HepG2 (cell line): Measurements from ENCODE around the gene OPA3. TPM values are rescaled to one million over a fixed set of nuclear protein-coding genes. Genes with fewer than 3 reads are reported as not detected.

Source experiments
- ATAC-seq: fragments of 200-7000 bp; cut with Tn5 transposase; 3 replicates; pipeline ENCODE4 v1.9.1; 2020; ENCODE audit warnings: mild to moderate bottlenecking, moderate library complexity
- BruUV-seq: library from RNA; stranded (reverse); fragments of 400-500 nt; replicated peaks from 2 replicates; lab custom pipeline; 2021; lab: Mats Ljungman, UMichigan
- CTCF ChIA-PET: fragments of 300-600 bp; formaldehyde crosslinking; extraction: SDS; loops from one replicate; lab custom pipeline; 2021; ENCODE audit warnings: low total read pairs, inconsistent platforms, low intra/inter-chr PET ratio; lab: Yijun Ruan, JAX
- POLR2A ChIA-PET: fragments of 350-600 bp; sonication (Branson Sonifier 250); formaldehyde crosslinking; loops from one replicate; lab custom pipeline; 2020; ENCODE audit warnings: antibody characterized with exemption, inconsistent platforms; lab: Yijun Ruan, JAX
- DNase-seq: peaks from one replicate; pipeline ENCODE4 v3.0.0-alpha.2; 2015; ENCODE audit warnings: low spot score
- FAIRE-seq: peaks from 3 replicates; lab custom pipeline; 2011; peaks lifted over from hg19 to GRCh38; lab: Jason Lieb, UNC
- H2AFZ ChIP-seq: one replicate; pipeline ENCODE4 v1.6.1; 2011; ENCODE audit warnings: low read length, inconsistent platforms
- H3K27ac ChIP-seq: fragments of 300-600 bp; 3 replicates; pipeline ENCODE4 v1.8.0; 2011; ENCODE audit warnings: mixed run types, mild to moderate bottlenecking, mixed read lengths, low read length, inconsistent platforms; ENCODE audit not compliant: insufficient read depth; ENCODE audit errors: extremely low read length
- H3K27me3 ChIP-seq, 2 experiments: fragments of 200-600 bp in 1 of 2; 2 replicates in 1 of 2; 3 replicates in 1 of 2; pipeline versions ENCODE4 v1.6.0 to v1.8.0; 2011; ENCODE audit warnings: low read length in 2 of 2, mild to moderate bottlenecking in 2 of 2, moderate library complexity in 2 of 2, inconsistent platforms in 1 of 2; ENCODE audit not compliant: insufficient read depth in 2 of 2, control insufficient read depth in 1 of 2
- H3K36me3 ChIP-seq, 2 experiments: fragments of 200-600 bp in 1 of 2; replicated peaks in 1 of 2; 2 replicates in 1 of 2; 3 replicates in 1 of 2; pipeline versions ENCODE4 v1.5.1 to v1.8.0; 2011; ENCODE audit warnings: low read length in 2 of 2, inconsistent platforms in 1 of 2; ENCODE audit not compliant: insufficient read depth in 2 of 2, control insufficient read depth in 1 of 2
- H3K4me1 ChIP-seq: 2 replicates; pipeline ENCODE4 v1.5.1; 2012; ENCODE audit warnings: low read length, inconsistent platforms; ENCODE audit not compliant: insufficient read depth
- H3K4me2 ChIP-seq: 2 replicates; pipeline ENCODE4 v1.6.0; 2011; ENCODE audit warnings: low read depth, low read length, inconsistent platforms
- H3K4me3 ChIP-seq, 3 experiments: fragments of 200-600 bp in 1 of 3; sonication (generic), shearing (Covaris generic) in 1 of 3; replicated peaks in 1 of 3; 2 replicates each; pipeline ENCODE4 v1.5.1; 2011 to 2016; ENCODE audit warnings: low read length in 3 of 3, inconsistent platforms in 2 of 3, low read depth in 2 of 3, mild to moderate bottlenecking in 2 of 3, control low read depth in 1 of 3, mixed read lengths in 1 of 3; ENCODE audit not compliant: insufficient read depth in 1 of 3
- H3K79me2 ChIP-seq: one replicate; pipeline ENCODE4 v1.6.1; 2011; ENCODE audit warnings: low read length, inconsistent platforms; ENCODE audit not compliant: insufficient read depth
- H3K9ac ChIP-seq: 2 replicates; pipeline ENCODE4 v1.6.0; 2011; ENCODE audit warnings: mild to moderate bottlenecking, low read depth, low read length, inconsistent platforms; ENCODE audit not compliant: insufficient read depth
- H3K9me3 ChIP-seq: 2 replicates; pipeline ENCODE4 v1.5.1; 2012; ENCODE audit warnings: mild to moderate bottlenecking, low read length
- H4K20me1 ChIP-seq: 2 replicates; pipeline ENCODE4 v1.6.0; 2011; ENCODE audit warnings: inconsistent platforms, mild to moderate bottlenecking, low read length, moderate library complexity; ENCODE audit not compliant: insufficient read depth
- ARNT2 ChIP-seq: sonication (generic); formaldehyde crosslinking; IDR thresholded peaks from 2 replicates; pipeline ENCODE4 v1.8.0; 2022; ENCODE audit warnings: mild to moderate bottlenecking, low read depth, missing genetic modification reagents, moderate library complexity
- ATM ChIP-seq: fragments of 450-650 bp; IDR thresholded peaks from 2 replicates; pipeline ENCODE4 v1.7.1; 2017; ENCODE audit warnings: mild to moderate bottlenecking, borderline replicate concordance
- DMAP1 ChIP-seq: IDR thresholded peaks from 2 replicates; pipeline ENCODE4 v1.6.1; 2016
- ERF ChIP-seq: IDR thresholded peaks from 2 replicates; pipeline ENCODE4 v1.6.1; 2018; ENCODE audit warnings: missing biosample characterization, missing genetic modification reagents
- HDAC1 ChIP-seq: sonication (generic); formaldehyde crosslinking; IDR thresholded peaks from 2 replicates; pipeline ENCODE4 v1.5.1; 2020; ENCODE audit warnings: mild to moderate bottlenecking, missing genetic modification reagents
- HNRNPH1 ChIP-seq: fragments of 200-400 bp; formaldehyde crosslinking; optimal IDR thresholded peaks from 2 replicates; pipeline ENCODE3; 2017; ENCODE audit warnings: mild to moderate bottlenecking, low read depth, low read length
- HOXA5 ChIP-seq: sonication (generic); formaldehyde crosslinking; IDR thresholded peaks from 2 replicates; pipeline ENCODE4 v1.4.0; 2020; ENCODE audit warnings: missing genetic modification reagents
- JARID2 ChIP-seq: sonication (generic); formaldehyde crosslinking; IDR thresholded peaks from 2 replicates; pipeline ENCODE4 v1.8.1; 2023; ENCODE audit warnings: missing genetic modification reagents, inconsistent platforms; ENCODE audit not compliant: insufficient replicate concordance
- KDM1A ChIP-seq: IDR thresholded peaks from 2 replicates; pipeline ENCODE4 v1.6.1; 2016; ENCODE audit warnings: missing compliant biosample characterization
- PRMT3 ChIP-seq: sonication (generic); formaldehyde crosslinking; IDR thresholded peaks from 2 replicates; pipeline ENCODE4 v1.8.1; 2022; ENCODE audit warnings: low read depth, mild to moderate bottlenecking, moderate library complexity, missing genetic modification reagents, borderline replicate concordance
- WIZ ChIP-seq: sonication (generic); formaldehyde crosslinking; IDR thresholded peaks from 2 replicates; pipeline ENCODE4 v1.5.1; 2020; ENCODE audit warnings: mild to moderate bottlenecking, missing genetic modification reagents
- ZC3H13 ChIP-seq: sonication (generic); formaldehyde crosslinking; IDR thresholded peaks from 2 replicates; pipeline ENCODE4 v1.8.1; 2023; ENCODE audit warnings: mild to moderate bottlenecking, missing genetic modification reagents, moderate library complexity
- ZNF264 ChIP-seq: sonication (generic); formaldehyde crosslinking; IDR thresholded peaks from 2 replicates; pipeline ENCODE4 v1.4.0; 2020; ENCODE audit warnings: missing genetic modification reagents
- ZNF460 ChIP-seq: sonication (generic); formaldehyde crosslinking; IDR thresholded peaks from 2 replicates; pipeline ENCODE4 v1.5.1; 2020; ENCODE audit warnings: missing genetic modification reagents, mild to moderate bottlenecking, borderline replicate concordance
- ZNF687 ChIP-seq: sonication (generic); formaldehyde crosslinking; IDR thresholded peaks from 2 replicates; pipeline ENCODE4 v1.5.1; 2020; ENCODE audit warnings: mild to moderate bottlenecking, missing genetic modification reagents, moderate library complexity
- WGBS: methylation state at CpG from one replicate; pipeline ENCODE4 v1.1.6; 2017; ENCODE audit warnings: low lambda C conversion rate; 5-methylcytosine and 5-hydroxymethylcytosine counted together
- in situ Hi-C: cut with HindIII; loops from 2 replicates; pipeline ENCODE4 v1.10.0; 2017; ENCODE audit warnings: low pct_unique_long_range_greater_than_20kb; ENCODE audit not compliant: extremely low pct_ligation_motif_present
- intact Hi-C: fragments of 100-400 bp; cut with micrococcal nuclease; formaldehyde crosslinking; loops from one replicate; pipeline ENCODE4 v1.10.0; 2022; ENCODE audit not compliant: unreplicated experiment
- polyA plus RNA-seq, 8 experiments: library from polyadenylated mRNA; depleted of rRNA in 3 of 8; stranded (reverse) in 7 of 8; unstranded in 1 of 8; fragments of >200 nt; fragmentation: Illumina TruSeq in 4 of 8; extraction: Trizol in 4 of 8; gene quantifications; 2 replicates each; pipeline versions ENCODE4 v1.2.1 to v1.2.3, GENCODE V29; 2011 to 2016; ENCODE audit warnings: low read depth in 4 of 8, missing spikeins in 1 of 8, mixed read lengths in 1 of 8; ENCODE audit not compliant: insufficient read depth in 1 of 8
- total RNA-seq, 5 experiments: library from RNA; depleted of rRNA; stranded (reverse); fragments of >200 nt; fragmentation: Illumina TruSeq; extraction: Trizol; gene quantifications; 2 replicates each; pipeline ENCODE4 v1.2.3, GENCODE V29; 2016; ENCODE audit warnings: low read depth in 1 of 5

OPA3 gene
- total and polyA plus RNA-seq, 2 of the 13 experiments (the other 11 are each of a cell fraction or from before 2014, with no cell fraction given), result 8.3 to 17.7 TPM

GRCh38 chr19:45590300-45591003, 5.8 kb upstream of the OPA3 start (continued):
- TF ChIP-seq ARNT2, result no peak
- TF ChIP-seq PRMT3 (CRISPR knock-in tag), result no peak
- no peak for TF ChIP-seq ZNF460
- no peak for TF ChIP-seq DMAP1 (CRISPR knock-in tag)
- TF ChIP-seq ERF (CRISPR knock-in tag), result no peak
- no peak for TF ChIP-seq HDAC1 (CRISPR knock-in tag)
- no peak for TF ChIP-seq HOXA5

GRCh38 chr19:45589768-45590167, 5.2 kb upstream of the OPA3 start:
- CTCF ChIA-PET, result interaction anchor here (1.8 to 3.4 kb wide), 3 partner anchors 53 to 104 kb away, joined by 14 to 29 read pairs (median 15); partner anchors contain the start of gene QPCTL
- no peaks in the 10 kb centered on the region for H3K9me3 ChIP-seq
- no TSS peak for BruUV-seq
- H3K27ac ChIP-seq, result no peak overlapping the region
- intact Hi-C loops (loop anchor here (1.0 kb wide), 1 partner anchor 57 kb away; no protein-coding TSS in a partner anchor), in situ Hi-C loops (loop anchor here (5.0 kb wide), 1 partner anchor 53 kb away; no protein-coding TSS in a partner anchor)
- FAIRE-seq (no peak), DNase-seq (no peak), ATAC-seq (no peak)
- no peaks in the 10 kb centered on the region; a peak in 1 of 5 replicates for H3K27me3 ChIP-seq
- no peak overlapping the region for H3K4me3 ChIP-seq
- no peaks in the 10 kb centered on the region for H4K20me1 ChIP-seq
- POLR2A ChIA-PET, result no interaction called here
- no peaks in the 10 kb centered on the region for H3K36me3 ChIP-seq
- WGBS, result 80% methylated on average over 4 of the region's 4 CpGs
- peaks cover 34% of the 10 kb centered on the region for H3K4me1 ChIP-seq
- no peaks in the 10 kb centered on the region for H3K79me2 ChIP-seq
- H3K4me2 ChIP-seq, result no peak overlapping the region
- no peak overlapping the region for H2AFZ ChIP-seq
- H3K9ac ChIP-seq, result no peak overlapping the region
- TF ChIP-seq ZNF687 (CRISPR knock-in tag) (no peak), JARID2 (CRISPR knock-in tag) (no peak), WIZ (no peak), ATM (no peak), KDM1A (CRISPR knock-in tag) (no peak), ZC3H13 (CRISPR knock-in tag) (no peak), ZNF264 (CRISPR knock-in tag) (no peak), HNRNPH1 (no peak)
